Gastrocnemius medialis (tissue), 4 donors: ENCODE data around the gene SALL4. TPM values are rescaled to one million over a fixed set of nuclear protein-coding genes. Genes with fewer than 3 reads are reported as not detected.

ENCODE experiments used
- ATAC-seq, 2 donors: fragments of 150-250 bp; one replicate each; pipeline ENCODE4 v1.9.1; 2016
- DNase-seq, 2 donors: peaks; one replicate each; pipeline ENCODE4 v3.0.0-alpha.2; 2019
- H3K27ac ChIP-seq, 4 donors: fragments of 200-600 bp; sonication (generic); 1 replicate in 1 of 4; 2 replicates in 3 of 4; pipeline ENCODE4 v1.5.1; 2016 to 2018; ENCODE audit warnings: mild to moderate bottlenecking in 2 of 4, moderate library complexity in 1 of 4
- H3K27me3 ChIP-seq, 3 donors: fragments of 200-600 bp; sonication (generic) in 2 of 3; 1 replicate in 1 of 3; 2 replicates in 2 of 3; pipeline versions ENCODE4 v1.5.1 to v1.6.0; 2016 to 2019; ENCODE audit warnings: mild to moderate bottlenecking in 1 of 3, moderate library complexity in 1 of 3
- H3K36me3 ChIP-seq, 2 donors: fragments of 200-600 bp; sonication (generic) in 1 of 2; one replicate each; pipeline ENCODE4 v1.5.1; 2017 to 2018
- H3K4me1 ChIP-seq, 2 donors: fragments of 200-600 bp; sonication (generic) in 1 of 2; one replicate each; pipeline ENCODE4 v1.5.1; 2016 to 2017; ENCODE audit warnings: mild to moderate bottlenecking in 2 of 2
- H3K4me3 ChIP-seq, 4 donors: fragments of 200-600 bp; sonication (generic) in 3 of 4; 1 replicate in 1 of 4; 2 replicates in 3 of 4; pipeline ENCODE4 v1.5.1; 2016 to 2019; ENCODE audit warnings: mild to moderate bottlenecking in 2 of 4
- H3K9me3 ChIP-seq, 3 donors: fragments of 200-600 bp; sonication (generic) in 2 of 3; 1 replicate in 1 of 3; 2 replicates in 2 of 3; pipeline ENCODE4 v1.5.1; 2016 to 2019
- CTCF ChIP-seq, 5 experiments: fragments of 450-650 bp in 3 of 5; fragments of 200-600 bp in 2 of 5; sonication (generic) in 2 of 5; IDR thresholded peaks in 4 of 5; conservative IDR thresholded peaks in 1 of 5; 1 replicate in 4 of 5; 2 replicates in 1 of 5; pipeline ENCODE4 v1.5.1; 2016 to 2019; ENCODE audit warnings: antibody characterized with exemption in 5 of 5, mild to moderate bottlenecking in 3 of 5, moderate library complexity in 3 of 5
- POLR2A ChIP-seq, 2 donors: fragments of 450-650 bp; IDR thresholded peaks; one replicate each; pipeline ENCODE4 v1.6.1; 2017; ENCODE audit warnings: antibody characterized with exemption in 2 of 2, mild to moderate bottlenecking in 2 of 2, moderate library complexity in 2 of 2
- in situ Hi-C, 4 donors: fragments of 200-750 bp; cut with MboI; loops; one replicate each; pipeline versions ENCODE4 v1.15.0 to v1.8.0; 2017; ENCODE audit warnings: low sequenced_read_pairs in 4 of 4
- intact Hi-C: fragments of 100-400 bp; cut with DNase I; formaldehyde crosslinking; loops from one replicate; pipeline ENCODE4 v1.15.1; 2023; ENCODE audit warnings: low total_unique reads
- total RNA-seq, 4 donors: library from RNA; depleted of rRNA; stranded (reverse); fragments of >200 nt; gene quantifications; one replicate each; pipeline versions ENCODE4 v1.1.0 to v1.2.3, GENCODE V29; 2016

SALL4 gene
- total RNA-seq, 4 donors from 2014 or later = not detected

GRCh38 chr20:51796340-51796739, 6.0 kb downstream of the SALL4 start:
- no peak overlapping the region for H3K27ac ChIP-seq
- H3K4me1 ChIP-seq = peaks cover 6 to 11% of the 10 kb centered on the region in 2 donors
- DNase-seq = no peak
- no peaks in the 10 kb centered on the region for H3K9me3 ChIP-seq
- no peak overlapping the region for H3K4me3 ChIP-seq
- in situ Hi-C loops (no loop called here), intact Hi-C loops (no loop called here)
- H3K36me3 ChIP-seq = no peaks in the 10 kb centered on the region
- H3K27me3 ChIP-seq = peaks cover 37 to 38% (median 37%) of the 10 kb centered on the region in 3 donors
- no peak for TF ChIP-seq CTCF (IDR thresholded peaks at IDR 0.05 in 4 of 5, conservative IDR thresholded peaks at IDR 0.05 in 1 of 5)
- TF ChIP-seq POLR2A (IDR thresholded peaks at IDR 0.05) = no peak
- ATAC-seq = no peak

- no peak overlapping the region for H3K27ac ChIP-seq
- H3K9me3 ChIP-seq = no peaks in the 10 kb centered on the region
- in situ Hi-C loops (no loop called here), intact Hi-C loops (no loop called here)
- ATAC-seq (no peak), DNase-seq (no peak)
- H3K4me3 ChIP-seq = no peak overlapping the region
- H3K27me3 ChIP-seq = peaks cover 5 to 7% (median 7%) of the 10 kb centered on the region in 3 donors
- H3K4me1 ChIP-seq = no peaks in the 10 kb centered on the region
- TF ChIP-seq POLR2A (IDR thresholded peaks at IDR 0.05) (no peak), CTCF (IDR thresholded peaks at IDR 0.05 in 4 of 5, conservative IDR thresholded peaks at IDR 0.05 in 1 of 5) (no peak)
- H3K36me3 ChIP-seq = no peaks in the 10 kb centered on the region
These were observed 9.4 kb downstream of the SALL4 start for GRCh38 chr20:51792960-51793359.

GRCh38 chr20:51791626-51792025, 10.7 kb downstream of the SALL4 start:
- in situ Hi-C loops = no loop called here
- intact Hi-C loops = no loop called here
- Histone ChIP-seq H3K4me1 (no peaks in the 10 kb centered on the region), H3K36me3 (no peaks in the 10 kb centered on the region), H3K4me3 (no peak overlapping the region), H3K27me3 (peaks cover 0 to 7% (median 0%) of the 10 kb centered on the region in 3 donors), H3K27ac (no peak overlapping the region), H3K9me3 (no peaks in the 10 kb centered on the region)
- no peak for DNase-seq
- TF ChIP-seq CTCF (IDR thresholded peaks at IDR 0.05 in 4 of 5, conservative IDR thresholded peaks at IDR 0.05 in 1 of 5) (no peak), POLR2A (IDR thresholded peaks at IDR 0.05) (no peak)
- ATAC-seq = no peak

GRCh38 chr20:51790256-51790655, 12.1 kb downstream of the SALL4 start:
- no peaks in the 10 kb centered on the region for H3K36me3 ChIP-seq
- in situ Hi-C loops (no loop called here), intact Hi-C loops (no loop called here)
- no peak overlapping the region for H3K4me3 ChIP-seq
- DNase-seq (no peak), ATAC-seq (no peak)
- TF ChIP-seq POLR2A (IDR thresholded peaks at IDR 0.05) (no peak), CTCF (IDR thresholded peaks at IDR 0.05 in 4 of 5, conservative IDR thresholded peaks at IDR 0.05 in 1 of 5) (no peak)
- H3K27me3 ChIP-seq = peaks cover 0 to 7% (median 0%) of the 10 kb centered on the region in 3 donors
- no peaks in the 10 kb centered on the region for H3K4me1 ChIP-seq
- no peaks in the 10 kb centered on the region for H3K9me3 ChIP-seq
- no peak overlapping the region for H3K27ac ChIP-seq

- ATAC-seq (no peak), DNase-seq (no peak)
- Histone ChIP-seq H3K4me1 (no peaks in the 10 kb centered on the region), H3K4me3 (no peak overlapping the region), H3K27me3 (peaks cover 0 to 7% (median 0%) of the 10 kb centered on the region in 3 donors), H3K9me3 (no peaks in the 10 kb centered on the region), H3K27ac (no peak overlapping the region), H3K36me3 (no peaks in the 10 kb centered on the region)
- intact Hi-C loops (no loop called here), in situ Hi-C loops (no loop called here)
- no peak for TF ChIP-seq POLR2A (IDR thresholded peaks at IDR 0.05)
- TF ChIP-seq CTCF (IDR thresholded peaks at IDR 0.05 in 4 of 5, conservative IDR thresholded peaks at IDR 0.05 in 1 of 5) = no peak
These were observed 12.9 kb downstream of the SALL4 start for GRCh38 chr20:51789434-51789833.
